ENCODE data around the gene RPS23. TPM values are rescaled to one million over a fixed set of nuclear protein-coding genes. Genes with fewer than 3 reads are reported as not detected.

RPS23 gene
- total and polyA plus RNA-seq, 2 experiments from 2014 or later, result 936 to 1,581 TPM

DNA sequence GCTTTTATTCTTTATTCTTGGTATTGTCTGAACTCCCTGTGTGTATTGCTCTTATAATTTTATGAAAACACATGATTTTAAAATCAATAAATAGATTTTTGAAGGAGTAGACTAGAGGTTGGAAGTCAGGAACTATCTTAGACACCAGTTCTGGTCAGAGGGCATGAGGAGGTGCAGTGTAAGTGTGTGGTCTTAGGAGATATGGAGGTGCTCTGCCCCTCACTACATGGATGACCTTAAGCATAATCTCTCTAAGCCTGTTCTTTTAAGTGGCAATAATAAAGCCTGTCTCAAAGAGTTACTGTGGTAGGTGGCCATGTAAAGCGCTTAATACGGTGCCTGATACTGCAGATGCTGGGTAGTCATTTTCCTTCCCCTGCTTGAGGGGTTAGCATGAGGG, 34.0 kb downstream of the RPS23 start:
- WGBS, 2 experiments (ENCODE audit: low coverage in 1 of 2, low lambda C conversion rate in 2 of 2, missing lambda C conversion rate in 2 of 2), result 98 to 100% methylated on average over 2 of the region's 2 CpGs
- no peak for DNase-seq
- Histone ChIP-seq H3K4me2 (ENCODE audit: unreplicated experiment) (no peak overlapping the region), H2AFZ (no peak overlapping the region), H3K9me2 (ENCODE audit: insufficient read depth) (no peaks in the 10 kb centered on the region), H3K79me2 (ENCODE audit: insufficient read depth) (no peaks in the 10 kb centered on the region), H3F3A (ENCODE audit: insufficient read depth) (no peaks in the 10 kb centered on the region), H3K36me3 (ENCODE audit: low read depth) (no peaks in the 10 kb centered on the region), H3K4me3 (no peak overlapping the region), H4K20me1 (ENCODE audit: insufficient read depth) (no peaks in the 10 kb centered on the region), H3K9ac (no peak overlapping the region), H3K9me3 (ENCODE audit: low read depth) (no peaks in the 10 kb centered on the region), H3K27ac (no peak overlapping the region), H3K27me3 (replicated peaks; ENCODE audit: insufficient read depth) (no peaks in the 10 kb centered on the region), H3K4me1 (ENCODE audit: insufficient read depth) (no peaks in the 10 kb centered on the region)
- TF ChIP-seq EZH2 (IDR thresholded peaks at IDR 0.05; ENCODE audit: insufficient read depth, poor library complexity, severe bottlenecking), result no peak
- TF ChIP-seq EZH2phosphoT487 (IDR thresholded peaks at IDR 0.05; ENCODE audit: insufficient read depth, low read depth), result no peak
- in situ Hi-C loops (cut with MboI), result loop anchor here (25.0 kb wide), 1 partner anchor 732 kb away; no protein-coding TSS in a partner anchor

DNA sequence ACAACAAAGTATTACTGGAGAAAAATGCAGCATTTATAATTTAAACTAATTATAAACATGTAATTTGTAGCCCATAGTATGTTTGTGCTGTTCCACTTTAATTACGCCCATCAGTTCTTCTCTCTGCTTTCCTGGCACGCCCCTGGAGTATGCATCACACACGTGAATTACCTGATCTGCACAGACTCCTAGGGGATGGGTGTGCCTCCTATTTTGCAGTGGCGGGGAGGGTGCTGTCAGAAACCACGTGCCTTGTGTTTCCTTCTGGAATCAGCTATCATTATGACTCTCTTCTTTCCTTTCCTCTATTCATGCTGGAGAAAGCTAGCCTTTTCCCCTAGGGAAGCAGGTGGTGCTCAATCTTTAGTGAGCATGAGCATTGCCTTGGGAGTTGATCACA, 43.3 kb downstream of the RPS23 start:
- Histone ChIP-seq H3K4me2 (ENCODE audit: unreplicated experiment) (no peak overlapping the region), H3K27ac (no peak overlapping the region), H3K36me3 (ENCODE audit: low read depth) (no peaks in the 10 kb centered on the region), H3K27me3 (replicated peaks; ENCODE audit: insufficient read depth) (no peaks in the 10 kb centered on the region), H4K20me1 (ENCODE audit: insufficient read depth) (no peaks in the 10 kb centered on the region), H3K9ac (no peak overlapping the region), H3K79me2 (ENCODE audit: insufficient read depth) (no peaks in the 10 kb centered on the region), H3K4me3 (no peak overlapping the region), H3K9me3 (ENCODE audit: low read depth) (no peaks in the 10 kb centered on the region), H3K9me2 (ENCODE audit: insufficient read depth) (no peaks in the 10 kb centered on the region), H2AFZ (no peak overlapping the region), H3K4me1 (ENCODE audit: insufficient read depth) (no peaks in the 10 kb centered on the region), H3F3A (ENCODE audit: insufficient read depth) (no peaks in the 10 kb centered on the region)
- in situ Hi-C loops (cut with MboI), result loop anchor here (25.0 kb wide), 1 partner anchor 723 kb away; no protein-coding TSS in a partner anchor
- TF ChIP-seq EZH2 (IDR thresholded peaks at IDR 0.05; ENCODE audit: insufficient read depth, poor library complexity, severe bottlenecking) (no peak), EZH2phosphoT487 (IDR thresholded peaks at IDR 0.05; ENCODE audit: insufficient read depth, low read depth) (no peak)
- no peak for DNase-seq
- WGBS, 2 experiments (ENCODE audit: low coverage in 1 of 2, low lambda C conversion rate in 2 of 2, missing lambda C conversion rate in 2 of 2), result 66 to 74% methylated on average over 5 of the region's 5 CpGs

DNA sequence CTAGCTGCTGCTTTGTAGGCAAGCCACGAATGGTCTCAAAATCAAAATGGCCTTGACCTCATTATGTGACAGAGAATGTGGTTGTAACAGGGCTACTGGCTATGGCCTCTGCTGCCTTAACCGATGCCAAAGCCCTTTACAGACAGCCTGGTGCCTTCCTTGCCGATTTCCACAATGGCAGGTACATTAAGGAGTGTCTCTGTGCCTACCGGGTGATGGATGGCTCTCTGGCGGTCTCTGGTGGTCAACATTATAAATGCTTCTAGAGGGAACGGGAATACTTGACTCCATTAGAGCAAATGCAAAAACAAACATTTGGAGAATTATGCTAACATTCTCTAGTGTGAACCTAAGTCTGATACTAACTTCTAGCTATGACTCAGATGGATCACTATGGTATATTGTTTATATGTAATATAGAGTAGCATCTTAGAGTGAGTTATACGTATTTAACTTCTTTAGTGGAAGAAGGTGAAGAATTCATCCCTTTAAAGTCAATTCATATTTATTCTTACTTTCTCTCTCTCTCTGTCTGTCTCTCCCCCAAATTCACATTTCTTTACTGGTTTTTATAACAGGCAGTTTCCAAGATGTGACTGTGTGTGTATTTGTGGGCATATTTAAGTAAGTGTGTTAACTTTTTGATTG, 52.5 kb downstream of the RPS23 start:
- Histone ChIP-seq H3K9me3 (ENCODE audit: low read depth) (no peaks in the 10 kb centered on the region), H3K4me1 (ENCODE audit: insufficient read depth) (0 out of 2 replicates have a peak, but pooled peaks cover 3% of the 10 kb centered on the region), H3F3A (ENCODE audit: insufficient read depth) (no peaks in the 10 kb centered on the region), H3K27me3 (replicated peaks; ENCODE audit: insufficient read depth) (no peaks in the 10 kb centered on the region), H3K9me2 (ENCODE audit: insufficient read depth) (no peaks in the 10 kb centered on the region), H4K20me1 (ENCODE audit: insufficient read depth) (no peaks in the 10 kb centered on the region), H2AFZ (peak overlapping the region; percentile 24), H3K9ac (no peak overlapping the region), H3K36me3 (ENCODE audit: low read depth) (no peaks in the 10 kb centered on the region), H3K4me3 (no peak overlapping the region), H3K79me2 (ENCODE audit: insufficient read depth) (no peaks in the 10 kb centered on the region), H3K4me2 (ENCODE audit: unreplicated experiment) (no peak overlapping the region), H3K27ac (no peak overlapping the region)
- TF ChIP-seq EZH2phosphoT487 (IDR thresholded peaks at IDR 0.05; ENCODE audit: insufficient read depth, low read depth) (no peak), EZH2 (IDR thresholded peaks at IDR 0.05; ENCODE audit: insufficient read depth, poor library complexity, severe bottlenecking) (no peak)
- 25 to 26% methylated on average over 7 of the region's 7 CpGs for WGBS, 2 experiments (ENCODE audit: low coverage in 1 of 2, low lambda C conversion rate in 2 of 2, missing lambda C conversion rate in 2 of 2)
- in situ Hi-C loops (cut with MboI), result loop anchor here (25.0 kb wide), 1 partner anchor 713 kb away; no protein-coding TSS in a partner anchor
- DNase-seq, result peak; percentile 61

Small RNAs within 50 kb of the gene (small RNA-seq; reads per million reads assigned to genes)
- not detected for gene AC010598.1 (ENCODE audit: low read depth, low replicate concordance)

Measured in GM23248 (cell line).